Liver (tissue), 9 donors: ENCODE results near the gene TSPAN5. TPM values are rescaled to one million over a fixed set of nuclear protein-coding genes. Genes with fewer than 3 reads are reported as not detected.

Source experiments
- DNase-seq: peaks from one replicate; pipeline ENCODE4 v3.0.0-alpha.2; 2017; ENCODE audit warnings: low spot score
- H3K27ac ChIP-seq, 2 donors: one replicate each; pipeline ENCODE4 v1.7.0; 2013; ENCODE audit warnings: inconsistent platforms in 2 of 2, low read length in 2 of 2, control low read depth in 1 of 2, low read depth in 1 of 2, mild to moderate bottlenecking in 1 of 2
- H3K27me3 ChIP-seq, 4 donors: one replicate each; pipeline versions ENCODE4 v1.6.1 to v1.7.0; 2013; ENCODE audit warnings: low read length in 3 of 4, inconsistent platforms in 1 of 4, mild to moderate bottlenecking in 1 of 4, moderate library complexity in 1 of 4; ENCODE audit not compliant: control insufficient read depth in 4 of 4, insufficient read depth in 4 of 4
- H3K36me3 ChIP-seq, 4 donors: one replicate each; pipeline versions ENCODE4 v1.6.1 to v1.7.0; 2013; ENCODE audit warnings: low read length in 3 of 4, mild to moderate bottlenecking in 3 of 4, low read depth in 1 of 4, moderate library complexity in 1 of 4; ENCODE audit not compliant: control insufficient read depth in 4 of 4, insufficient read depth in 3 of 4
- H3K4me1 ChIP-seq, 4 donors: one replicate each; pipeline versions ENCODE4 v1.6.1 to v1.7.0; 2013; ENCODE audit warnings: low read length in 3 of 4, mild to moderate bottlenecking in 3 of 4, moderate library complexity in 1 of 4; ENCODE audit not compliant: control insufficient read depth in 4 of 4, insufficient read depth in 4 of 4
- H3K4me3 ChIP-seq, 3 donors: one replicate each; pipeline versions ENCODE4 v1.6.1 to v1.7.0; 2013; ENCODE audit warnings: low read length in 3 of 3, control low read depth in 1 of 3, low read depth in 1 of 3, mild to moderate bottlenecking in 1 of 3
- H3K9ac ChIP-seq, 2 donors: one replicate each; pipeline ENCODE4 v1.7.0; 2013; ENCODE audit warnings: low read length in 2 of 2, mild to moderate bottlenecking in 2 of 2, moderate library complexity in 2 of 2, control low read depth in 1 of 2, low read depth in 1 of 2
- H3K9me3 ChIP-seq, 4 donors: one replicate each; pipeline versions ENCODE4 v1.6.1 to v1.7.0; 2013; ENCODE audit warnings: low read length in 3 of 4; ENCODE audit not compliant: control insufficient read depth in 4 of 4
- EGR1 ChIP-seq, 2 donors: IDR thresholded peaks; 2 replicates each; pipeline ENCODE4 v1.6.1; 2016 to 2018; ENCODE audit warnings: antibody characterized with exemption in 2 of 2, low read depth in 2 of 2
- FOXA1 ChIP-seq: IDR thresholded peaks from 2 replicates; pipeline ENCODE4 v1.6.1; 2016; ENCODE audit warnings: antibody characterized with exemption
- FOXA2 ChIP-seq: IDR thresholded peaks from 2 replicates; pipeline ENCODE4 v1.6.1; 2016; ENCODE audit warnings: antibody characterized with exemption
- GABPA ChIP-seq, 2 donors: IDR thresholded peaks in 1 of 2; conservative IDR thresholded peaks in 1 of 2; 2 replicates each; pipeline ENCODE4 v1.6.1; 2016; ENCODE audit warnings: antibody characterized with exemption in 2 of 2, mild to moderate bottlenecking in 1 of 2, moderate library complexity in 1 of 2
- HNF4A ChIP-seq, 2 donors: conservative IDR thresholded peaks; 2 replicates each; pipeline ENCODE4 v1.6.1; 2016; ENCODE audit warnings: antibody characterized with exemption in 2 of 2, mild to moderate bottlenecking in 2 of 2
- HNF4G ChIP-seq: IDR thresholded peaks from 2 replicates; pipeline ENCODE4 v1.6.1; 2016; ENCODE audit warnings: antibody characterized with exemption
- JUND ChIP-seq, 2 donors: IDR thresholded peaks; 2 replicates each; pipeline ENCODE4 v1.6.1; 2016; ENCODE audit warnings: antibody characterized with exemption in 2 of 2
- NR2F2 ChIP-seq: IDR thresholded peaks from 2 replicates; pipeline ENCODE4 v1.6.1; 2016; ENCODE audit warnings: antibody characterized with exemption
- RAD21 ChIP-seq, 2 donors: IDR thresholded peaks; 2 replicates each; pipeline ENCODE4 v1.6.1; 2016; ENCODE audit warnings: antibody characterized with exemption in 2 of 2, mild to moderate bottlenecking in 2 of 2
- RXRA ChIP-seq, 2 donors: IDR thresholded peaks; 2 replicates each; pipeline ENCODE4 v1.6.1; 2017 to 2018; ENCODE audit warnings: antibody characterized with exemption in 2 of 2, mild to moderate bottlenecking in 1 of 2
- SP1 ChIP-seq: IDR thresholded peaks from 2 replicates; pipeline ENCODE4 v1.6.1; 2018; ENCODE audit warnings: antibody characterized with exemption, mild to moderate bottlenecking
- TAF1 ChIP-seq: conservative IDR thresholded peaks from 2 replicates; pipeline ENCODE4 v1.6.1; 2016; ENCODE audit warnings: antibody characterized with exemption, mild to moderate bottlenecking
- WGBS: extraction: QIAGEN DNeasy Blood & Tissue Kit; methylation state at CpG from one replicate; pipeline ENCODE4 v1.1.7; 2013; 5-methylcytosine and 5-hydroxymethylcytosine counted together
- polyA plus RNA-seq, 2 donors: library from polyadenylated mRNA; stranded (reverse) in 1 of 2; unstranded in 1 of 2; fragments of 200-250 nt in 1 of 2; fragments of >200 nt in 1 of 2; fragmentation: Nextera tagmentation in 1 of 2; extraction: Ambion mirVana in 1 of 2; gene quantifications; one replicate each; pipeline versions ENCODE4 v1.2.1 to v1.2.3, GENCODE V29; 2013 to 2015
- total RNA-seq, 2 donors: library from RNA; depleted of rRNA; stranded (reverse); fragments of >200 nt; gene quantifications; one replicate each; pipeline ENCODE4 v1.2.3, GENCODE V29; 2014
- TF ChIP-seq, protein P1 (sequence below): IDR thresholded peaks from 2 replicates; pipeline ENCODE4 v1.6.1; 2016; ENCODE audit warnings: antibody characterized with exemption
- TF ChIP-seq, protein P2 (sequence below): IDR thresholded peaks from 2 replicates; pipeline ENCODE4 v1.6.1; 2016; ENCODE audit warnings: antibody characterized with exemption
- TF ChIP-seq, protein P3 (sequence below): fragments of 150-350 bp; IDR thresholded peaks from 2 replicates; pipeline ENCODE4 v1.5.1; 2017; ENCODE audit warnings: improper control_type of control experiment, low read depth, low read length; ENCODE audit not compliant: missing input control
- TF ChIP-seq, protein P4 (sequence below): IDR thresholded peaks from 2 replicates; pipeline ENCODE4 v1.6.1; 2016; ENCODE audit warnings: antibody characterized with exemption
- TF ChIP-seq, protein P5 (sequence below): IDR thresholded peaks from 2 replicates; pipeline ENCODE4 v1.6.1; 2016; ENCODE audit warnings: antibody characterized with exemption, mild to moderate bottlenecking
- donor health status: healthy.
- donor health status: healthy.
- donor health status: healthy.
- donor health status: healthy.
- donor health status: healthy.

TSPAN5 gene
- total and polyA plus RNA-seq, 4 donors: 0.36 to 54.0 (median 0.63) TPM

DNA sequence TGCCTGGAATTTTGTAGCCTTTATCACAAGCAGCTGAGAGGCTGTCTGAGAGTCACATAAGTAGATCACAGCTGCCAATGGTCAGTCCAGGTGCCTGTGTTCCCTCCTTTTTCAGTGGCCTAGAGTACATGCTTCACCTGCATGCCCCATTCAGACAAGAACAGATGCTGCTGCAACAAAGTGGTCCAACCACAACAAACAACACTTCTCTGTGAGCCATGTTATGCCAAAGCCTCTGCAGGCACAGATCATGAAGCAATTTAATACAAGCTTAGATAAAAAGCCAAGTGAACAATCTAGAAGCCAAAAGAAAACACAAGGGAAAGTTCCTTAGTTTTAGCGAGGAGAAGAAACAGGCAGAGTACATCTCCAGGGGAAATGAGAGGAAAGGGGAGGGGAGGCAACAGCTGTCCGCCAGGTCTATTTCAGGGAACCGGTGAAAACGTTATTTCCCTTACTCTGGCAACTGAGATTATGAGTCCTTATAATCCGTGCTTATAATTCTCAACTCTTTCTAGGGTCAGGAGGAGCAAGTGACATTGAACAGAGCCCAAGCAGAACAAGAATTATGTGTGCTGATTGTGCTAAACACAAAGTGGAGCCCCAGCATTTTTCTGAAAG lies 92.6 kb downstream of the TSPAN5 start:
- no peak overlapping the region for H3K9ac ChIP-seq
- no peaks in the 10 kb centered on the region for H3K27me3 ChIP-seq
- no peaks in the 10 kb centered on the region for H3K9me3 ChIP-seq
- DNase-seq: no peak
- H3K4me3 ChIP-seq: no peak overlapping the region
- no peak overlapping the region for H3K27ac ChIP-seq
- H3K36me3 ChIP-seq: no peaks in the 10 kb centered on the region
- H3K4me1 ChIP-seq: no peaks in the 10 kb centered on the region
- TF ChIP-seq GABPA (IDR thresholded peaks at IDR 0.05 in 1 of 2, conservative IDR thresholded peaks at IDR 0.05 in 1 of 2) (no peak), EGR1 (IDR thresholded peaks at IDR 0.05; ENCODE audit: low read depth in 2 of 2) (no peak), RAD21 (IDR thresholded peaks at IDR 0.05) (no peak), RXRA (IDR thresholded peaks at IDR 0.05) (no peak), HNF4A (conservative IDR thresholded peaks at IDR 0.05) (no peak), FOXA2 (no peak), TAF1 (no peak), NR2F2 (no peak), JUND (IDR thresholded peaks at IDR 0.05) (no peak), FOXA1 (no peak), SP1 (no peak), HNF4G (no peak)
- TF ChIP-seq, protein P1, sequence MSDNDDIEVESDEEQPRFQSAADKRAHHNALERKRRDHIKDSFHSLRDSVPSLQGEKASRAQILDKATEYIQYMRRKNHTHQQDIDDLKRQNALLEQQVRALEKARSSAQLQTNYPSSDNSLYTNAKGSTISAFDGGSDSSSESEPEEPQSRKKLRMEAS: no peak
- TF ChIP-seq, protein P2, sequence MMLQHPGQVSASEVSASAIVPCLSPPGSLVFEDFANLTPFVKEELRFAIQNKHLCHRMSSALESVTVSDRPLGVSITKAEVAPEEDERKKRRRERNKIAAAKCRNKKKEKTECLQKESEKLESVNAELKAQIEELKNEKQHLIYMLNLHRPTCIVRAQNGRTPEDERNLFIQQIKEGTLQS: no peak
- TF ChIP-seq, protein P3, sequence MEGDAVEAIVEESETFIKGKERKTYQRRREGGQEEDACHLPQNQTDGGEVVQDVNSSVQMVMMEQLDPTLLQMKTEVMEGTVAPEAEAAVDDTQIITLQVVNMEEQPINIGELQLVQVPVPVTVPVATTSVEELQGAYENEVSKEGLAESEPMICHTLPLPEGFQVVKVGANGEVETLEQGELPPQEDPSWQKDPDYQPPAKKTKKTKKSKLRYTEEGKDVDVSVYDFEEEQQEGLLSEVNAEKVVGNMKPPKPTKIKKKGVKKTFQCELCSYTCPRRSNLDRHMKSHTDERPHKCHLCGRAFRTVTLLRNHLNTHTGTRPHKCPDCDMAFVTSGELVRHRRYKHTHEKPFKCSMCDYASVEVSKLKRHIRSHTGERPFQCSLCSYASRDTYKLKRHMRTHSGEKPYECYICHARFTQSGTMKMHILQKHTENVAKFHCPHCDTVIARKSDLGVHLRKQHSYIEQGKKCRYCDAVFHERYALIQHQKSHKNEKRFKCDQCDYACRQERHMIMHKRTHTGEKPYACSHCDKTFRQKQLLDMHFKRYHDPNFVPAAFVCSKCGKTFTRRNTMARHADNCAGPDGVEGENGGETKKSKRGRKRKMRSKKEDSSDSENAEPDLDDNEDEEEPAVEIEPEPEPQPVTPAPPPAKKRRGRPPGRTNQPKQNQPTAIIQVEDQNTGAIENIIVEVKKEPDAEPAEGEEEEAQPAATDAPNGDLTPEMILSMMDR: no peak
- TF ChIP-seq, protein P4, sequence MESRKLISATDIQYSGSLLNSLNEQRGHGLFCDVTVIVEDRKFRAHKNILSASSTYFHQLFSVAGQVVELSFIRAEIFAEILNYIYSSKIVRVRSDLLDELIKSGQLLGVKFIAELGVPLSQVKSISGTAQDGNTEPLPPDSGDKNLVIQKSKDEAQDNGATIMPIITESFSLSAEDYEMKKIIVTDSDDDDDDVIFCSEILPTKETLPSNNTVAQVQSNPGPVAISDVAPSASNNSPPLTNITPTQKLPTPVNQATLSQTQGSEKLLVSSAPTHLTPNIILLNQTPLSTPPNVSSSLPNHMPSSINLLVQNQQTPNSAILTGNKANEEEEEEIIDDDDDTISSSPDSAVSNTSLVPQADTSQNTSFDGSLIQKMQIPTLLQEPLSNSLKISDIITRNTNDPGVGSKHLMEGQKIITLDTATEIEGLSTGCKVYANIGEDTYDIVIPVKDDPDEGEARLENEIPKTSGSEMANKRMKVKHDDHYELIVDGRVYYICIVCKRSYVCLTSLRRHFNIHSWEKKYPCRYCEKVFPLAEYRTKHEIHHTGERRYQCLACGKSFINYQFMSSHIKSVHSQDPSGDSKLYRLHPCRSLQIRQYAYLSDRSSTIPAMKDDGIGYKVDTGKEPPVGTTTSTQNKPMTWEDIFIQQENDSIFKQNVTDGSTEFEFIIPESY: no peak
- TF ChIP-seq, protein P5, sequence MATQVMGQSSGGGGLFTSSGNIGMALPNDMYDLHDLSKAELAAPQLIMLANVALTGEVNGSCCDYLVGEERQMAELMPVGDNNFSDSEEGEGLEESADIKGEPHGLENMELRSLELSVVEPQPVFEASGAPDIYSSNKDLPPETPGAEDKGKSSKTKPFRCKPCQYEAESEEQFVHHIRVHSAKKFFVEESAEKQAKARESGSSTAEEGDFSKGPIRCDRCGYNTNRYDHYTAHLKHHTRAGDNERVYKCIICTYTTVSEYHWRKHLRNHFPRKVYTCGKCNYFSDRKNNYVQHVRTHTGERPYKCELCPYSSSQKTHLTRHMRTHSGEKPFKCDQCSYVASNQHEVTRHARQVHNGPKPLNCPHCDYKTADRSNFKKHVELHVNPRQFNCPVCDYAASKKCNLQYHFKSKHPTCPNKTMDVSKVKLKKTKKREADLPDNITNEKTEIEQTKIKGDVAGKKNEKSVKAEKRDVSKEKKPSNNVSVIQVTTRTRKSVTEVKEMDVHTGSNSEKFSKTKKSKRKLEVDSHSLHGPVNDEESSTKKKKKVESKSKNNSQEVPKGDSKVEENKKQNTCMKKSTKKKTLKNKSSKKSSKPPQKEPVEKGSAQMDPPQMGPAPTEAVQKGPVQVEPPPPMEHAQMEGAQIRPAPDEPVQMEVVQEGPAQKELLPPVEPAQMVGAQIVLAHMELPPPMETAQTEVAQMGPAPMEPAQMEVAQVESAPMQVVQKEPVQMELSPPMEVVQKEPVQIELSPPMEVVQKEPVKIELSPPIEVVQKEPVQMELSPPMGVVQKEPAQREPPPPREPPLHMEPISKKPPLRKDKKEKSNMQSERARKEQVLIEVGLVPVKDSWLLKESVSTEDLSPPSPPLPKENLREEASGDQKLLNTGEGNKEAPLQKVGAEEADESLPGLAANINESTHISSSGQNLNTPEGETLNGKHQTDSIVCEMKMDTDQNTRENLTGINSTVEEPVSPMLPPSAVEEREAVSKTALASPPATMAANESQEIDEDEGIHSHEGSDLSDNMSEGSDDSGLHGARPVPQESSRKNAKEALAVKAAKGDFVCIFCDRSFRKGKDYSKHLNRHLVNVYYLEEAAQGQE: no peak
- 67% methylated on average over 5 of the region's 5 CpGs for WGBS
